K562 (cell line): Measurements from ENCODE around the gene SLC39A7. TPM values are rescaled to one million over a fixed set of nuclear protein-coding genes. Genes with fewer than 3 reads are reported as not detected.

Experiments
- ATAC-seq: fragments of 200-7000 bp; cut with Tn5 transposase; 3 replicates; pipeline ENCODE4 v1.9.1; 2020; ENCODE audit warnings: moderate library complexity
- BruUV-seq: library from RNA; stranded (reverse); fragments of 400-500 nt; replicated peaks from 2 replicates; lab custom pipeline; 2021; lab: Mats Ljungman, UMichigan
- CTCF ChIA-PET: fragments of 300-600 bp; formaldehyde crosslinking; extraction: SDS; loops from one replicate; lab custom pipeline; 2021; ENCODE audit warnings: low intra/inter-chr PET ratio; lab: Yijun Ruan, JAX
- POLR2A ChIA-PET: fragments of 300-600, 350-650 bp; sonication (Branson Sonifier 250); formaldehyde crosslinking; extraction: SDS; loops from one replicate; lab custom pipeline; 2021; ENCODE audit warnings: antibody characterized with exemption, inconsistent platforms; lab: Yijun Ruan, JAX
- DNase-seq, 4 experiments: peaks; one replicate each; pipeline versions ENCODE4 v3.0.0 to v3.0.0-alpha.2; 2011 to 2018; ENCODE audit warnings: low spot score in 3 of 4, mixed read lengths in 3 of 4; ENCODE audit errors: extremely low read depth in 1 of 4
- FAIRE-seq: peaks from 2 replicates; lab custom pipeline; 2011; peaks lifted over from hg19 to GRCh38; lab: Jason Lieb, UNC
- H2AFZ ChIP-seq: 2 replicates; pipeline ENCODE4 v1.6.0; 2011; ENCODE audit warnings: low read depth, low read length, control low read depth, inconsistent platforms
- H3K27ac ChIP-seq: fragments of 200-600 bp; 3 replicates; pipeline ENCODE4 v1.8.0; 2011; ENCODE audit warnings: low read depth, mild to moderate bottlenecking, control low read depth, inconsistent platforms, low read length, moderate library complexity, mixed read lengths; ENCODE audit errors: extremely low read depth
- H3K27me3 ChIP-seq, 2 experiments: fragments of 300-600 bp in 1 of 2; 2 replicates in 1 of 2; 3 replicates in 1 of 2; pipeline versions ENCODE4 v1.6.0 to v1.8.0; 2011; ENCODE audit warnings: inconsistent platforms in 2 of 2, low read length in 2 of 2, mild to moderate bottlenecking in 1 of 2, mixed read lengths in 1 of 2, moderate library complexity in 1 of 2; ENCODE audit not compliant: control insufficient read depth in 2 of 2, insufficient read depth in 2 of 2
- H3K36me3 ChIP-seq: fragments of 300-600 bp; 3 replicates; pipeline ENCODE4 v1.8.0; 2011; ENCODE audit warnings: mild to moderate bottlenecking, low read length, inconsistent platforms; ENCODE audit not compliant: control insufficient read depth, insufficient read depth
- H3K4me1 ChIP-seq, 2 experiments: fragments of 200-600 bp in 1 of 2; replicated peaks in 1 of 2; 2 replicates in 1 of 2; 3 replicates in 1 of 2; pipeline versions ENCODE4 v1.5.1 to v1.8.0; 2011; ENCODE audit warnings: inconsistent platforms in 2 of 2, low read length in 2 of 2, mild to moderate bottlenecking in 1 of 2, mixed read lengths in 1 of 2, moderate library complexity in 1 of 2; ENCODE audit not compliant: control insufficient read depth in 2 of 2, insufficient read depth in 2 of 2
- H3K4me2 ChIP-seq: 2 replicates; pipeline ENCODE4 v1.6.1; 2011; ENCODE audit warnings: low read length, control low read depth, inconsistent platforms, mixed read lengths; ENCODE audit not compliant: insufficient read depth
- H3K4me3 ChIP-seq: fragments of 200-600 bp; sonication (generic), shearing (Covaris generic); 2 replicates; pipeline ENCODE4 v1.5.1; 2016; ENCODE audit warnings: control low read depth, inconsistent platforms
- H3K79me2 ChIP-seq: fragments of 200-600 bp; 3 replicates; pipeline ENCODE4 v1.8.0; 2011; ENCODE audit warnings: low read length, inconsistent platforms; ENCODE audit not compliant: control insufficient read depth, insufficient read depth
- H3K9ac ChIP-seq, 2 experiments: 2 replicates each; pipeline versions ENCODE4 v1.6.0 to v1.6.1; 2011; ENCODE audit warnings: low read depth in 2 of 2, low read length in 2 of 2, control low read depth in 1 of 2, inconsistent platforms in 1 of 2, mild to moderate bottlenecking in 1 of 2, mixed read lengths in 1 of 2; ENCODE audit not compliant: insufficient read depth in 1 of 2
- H3K9me1 ChIP-seq: one replicate; pipeline ENCODE4 v1.6.0; 2011; ENCODE audit warnings: inconsistent platforms, mild to moderate bottlenecking, low read length, moderate library complexity; ENCODE audit not compliant: control insufficient read depth, insufficient read depth
- H3K9me3 ChIP-seq: replicated peaks from 2 replicates; pipeline ENCODE4 v1.5.1; 2011; ENCODE audit warnings: low read depth, low read length, inconsistent platforms; ENCODE audit not compliant: control insufficient read depth, insufficient read depth
- H4K20me1 ChIP-seq: replicated peaks from 2 replicates; pipeline ENCODE4 v1.6.1; 2011; ENCODE audit warnings: low read length, inconsistent platforms, mixed read lengths; ENCODE audit not compliant: control insufficient read depth, insufficient read depth
- FOXP4 ChIP-seq: sonication (generic); formaldehyde crosslinking; IDR thresholded peaks from 2 replicates; pipeline ENCODE4 v1.8.0; 2022; ENCODE audit warnings: mild to moderate bottlenecking, missing genetic modification reagents, borderline replicate concordance
- MAFG ChIP-seq: fragments of 450-650 bp; conservative IDR thresholded peaks from 2 replicates; pipeline ENCODE4 v1.6.1; 2016; ENCODE audit warnings: missing genetic modification characterization, missing compliant biosample characterization
- MED1 ChIP-seq: sonication (generic); formaldehyde crosslinking; IDR thresholded peaks from 2 replicates; pipeline ENCODE4 v1.8.1; 2023; ENCODE audit warnings: missing genetic modification reagents, borderline replicate concordance
- PURB ChIP-seq: sonication (generic); formaldehyde crosslinking; IDR thresholded peaks from 2 replicates; pipeline ENCODE4 v1.9.0; 2021; ENCODE audit warnings: low read depth, mild to moderate bottlenecking, missing genetic modification reagents
- RFX5 ChIP-seq: IDR thresholded peaks from 2 replicates; pipeline ENCODE4 v1.6.1; 2011; ENCODE audit warnings: low read depth, mild to moderate bottlenecking, improper control_type of control experiment, low read length
- SMAD3 ChIP-seq: fragments of 450-650 bp; formaldehyde crosslinking; conservative IDR thresholded peaks from 2 replicates; pipeline ENCODE4 v1.4.0; 2020; ENCODE audit warnings: mild to moderate bottlenecking
- SREBF1 ChIP-seq: fragments of 150-350 bp; IDR thresholded peaks from 2 replicates; pipeline ENCODE4 v1.6.1; 2014; ENCODE audit warnings: antibody characterized with exemption, low read depth, low read length, borderline replicate concordance
- TEAD1 ChIP-seq, 2 experiments: fragments of 450-650 bp in 1 of 2; sonication (generic) in 1 of 2; formaldehyde crosslinking; IDR thresholded peaks; 2 replicates each; pipeline versions ENCODE4 v1.4.0 to v1.8.0; 2020 to 2022; ENCODE audit warnings: mild to moderate bottlenecking in 2 of 2, missing genetic modification reagents in 1 of 2
- ZC3H8 ChIP-seq: fragments of 450-650 bp; IDR thresholded peaks from 2 replicates; pipeline ENCODE4 v1.6.1; 2017
- ZNF277 ChIP-seq: fragments of 250-450 bp; sonication (Bioruptor Pico); IDR thresholded peaks from 2 replicates; pipeline ENCODE4 v1.8.0; 2022; ENCODE audit warnings: inconsistent platforms, mild to moderate bottlenecking, moderate library complexity, borderline replicate concordance
- WGBS: fragments of 100-300 bp; shearing (Covaris generic); methylation state at CpG from one replicate; pipeline ENCODE4 v1.1.6; 2016; ENCODE audit warnings: low coverage, mixed read lengths; ENCODE audit not compliant: insufficient coverage; ENCODE audit errors: missing lambda C conversion rate; 5-methylcytosine and 5-hydroxymethylcytosine counted together
- in situ Hi-C: fragments of 300-500 bp; cut with MboI; formaldehyde crosslinking; loops from 4 replicates; pipeline ENCODE4 v1.15.0; 2018; ENCODE audit warnings: inconsistent platforms, mixed read lengths
- intact Hi-C: fragments of 100-400 bp; cut with micrococcal nuclease; formaldehyde crosslinking; loops from 2 replicates; pipeline ENCODE4 v1.14.2; 2022
- polyA plus RNA-seq, 8 experiments: library from polyadenylated mRNA; depleted of rRNA in 4 of 8; stranded (reverse) in 5 of 8; unstranded in 3 of 8; fragments of >200 nt; fragmentation: Nextera tagmentation in 2 of 8; fragmentation: Illumina TruSeq in 1 of 8; extraction: Ambion mirVana in 2 of 8; extraction: Trizol in 1 of 8; gene quantifications; 2 replicates each; pipeline versions ENCODE4 v1.2.1 to v1.2.3, GENCODE V29; 2011 to 2014; ENCODE audit warnings: inconsistent platforms in 1 of 8, missing spikeins in 1 of 8
- total RNA-seq, 7 experiments: library from RNA; depleted of rRNA in 6 of 7; stranded (reverse); fragments of >200 nt in 6 of 7; fragmentation: Illumina TruSeq in 2 of 7; extraction: Trizol in 2 of 7; gene quantifications; 2 replicates each; pipeline versions ENCODE4 v1.2.1 to v1.2.3, GENCODE V29; 2011 to 2021; ENCODE audit warnings: low replicate concordance in 1 of 7

Gene SLC39A7
- total and polyA plus RNA-seq, 9 of the 15 experiments (the other 6 are each of a cell fraction or from before 2014, with no cell fraction given) = 21.7 to 169 (median 121) TPM

GRCh38 chr6:33160096-33160495 lies 40.6 kb upstream of the SLC39A7 start:
- in situ Hi-C loops = loop anchor here (5.0 kb wide), 1 partner anchor 1023 kb away; no protein-coding TSS in a partner anchor
- Histone ChIP-seq H3K4me2 (no peak overlapping the region), H3K27ac (no peak overlapping the region)

More at GRCh38 chr6:33160096-33160495, 40.6 kb upstream of the SLC39A7 start:
- intact Hi-C loops = loop anchor here (2.0 kb wide), 1 partner anchor 37 kb away; no protein-coding TSS in a partner anchor
- ATAC-seq (no peak), FAIRE-seq (no peak), DNase-seq (no peak)
- peaks cover 7 to 20% of the 10 kb centered on the region in 2 experiments; a peak in 3 of 5 replicates for H3K4me1 ChIP-seq
- no peak overlapping the region for H2AFZ ChIP-seq
- H3K27me3 ChIP-seq = peaks cover 2 to 34% of the 10 kb centered on the region in 2 experiments; a peak in 4 of 5 replicates
- TF ChIP-seq SMAD3 (CRISPR knock-in tag) (no peak), SREBF1 (no peak), ZNF277 (no peak), TEAD1 (CRISPR knock-in tag; IDR thresholded peaks at IDR 0.05) (no peak), MAFG (tag) (no peak), RFX5 (no peak), PURB (CRISPR knock-in tag) (no peak), ZC3H8 (no peak), FOXP4 (no peak), MED1 (no peak)
- ChIA-PET POLR2A (interaction anchor here (1.0 kb wide), 1 partner anchor 248 kb away, joined by 3 read pairs; no protein-coding TSS in a partner anchor), CTCF (interaction anchor here (3.5 kb wide), 1 partner anchor 88 kb away, joined by 21 read pairs; no protein-coding TSS in a partner anchor)
- no TSS peak for BruUV-seq
- no peaks in the 10 kb centered on the region for H3K9me3 ChIP-seq
- H4K20me1 ChIP-seq = no peaks in the 10 kb centered on the region
- H3K9me1 ChIP-seq = no peaks in the 10 kb centered on the region
- WGBS = 13% methylated on average over 11 of the region's 11 CpGs
- H3K4me3 ChIP-seq = no peak overlapping the region
- H3K79me2 ChIP-seq = no peaks in the 10 kb centered on the region
- H3K9ac ChIP-seq = no peak overlapping the region
- no peaks in the 10 kb centered on the region for H3K36me3 ChIP-seq
